Measurements from ENCODE around the gene SOX1.

GRCh38 chr13:112065521-112065866, 1.5 kb upstream of the SOX1 start:
- no peak for TF ChIP-seq EZH2phosphoT487 (IDR thresholded peaks at IDR 0.05; ENCODE audit: borderline replicate concordance, low read depth, low read length)
- TF ChIP-seq CTCF (conservative IDR thresholded peaks at IDR 0.05; ENCODE audit: low read length) = no peak

Measured in OCI-LY7 (cell line).